ENCODE measurements around the gene ZNF335. TPM values are rescaled to one million over a fixed set of nuclear protein-coding genes. Genes with fewer than 3 reads are reported as not detected.

ZNF335 gene
- total and polyA plus RNA-seq, 2 of the 13 experiments (the other 11 are each of a cell fraction or from before 2014, with no cell fraction given), result 9.7 to 13.7 TPM

GRCh38 chr20:45933266-45934045, 38.5 kb downstream of the ZNF335 start (continued):
- TF ChIP-seq ZBTB34 (CRISPR knock-in tag; IDR thresholded peaks at IDR 0.05) (0 out of 2 replicates have a peak, but pooled peaks have one; percentile 21), TCF7L2 (IDR thresholded peaks at IDR 0.05; ENCODE audit: low read depth, low read length) (no peak), HOXA9 (CRISPR knock-in tag; IDR thresholded peaks at IDR 0.05; ENCODE audit: borderline replicate concordance) (no peak; the same call in 1 of the 2 replicates), ZFP62 (CRISPR knock-in tag; IDR thresholded peaks at IDR 0.05) (no peak), TEAD3 (CRISPR knock-in tag; optimal IDR thresholded peaks at IDR 0.05; ENCODE audit: borderline replicate concordance) (peak; percentile 65), ZNF691 (CRISPR knock-in tag; IDR thresholded peaks at IDR 0.05; ENCODE audit: borderline replicate concordance, low read depth) (peak; percentile 59; the same call in 1 of the 2 replicates), POLR2AphosphoS2 (IDR thresholded peaks at IDR 0.05; ENCODE audit: low read depth, low read length) (peak; percentile 52; the same call in 1 of the 2 replicates), FOXP1 (IDR thresholded peaks at IDR 0.05) (no peak), FOXP1 (CRISPR knock-in tag; IDR thresholded peaks at IDR 0.05) (no peak), HNF4A (CRISPR knock-in tag; IDR thresholded peaks at IDR 0.05) (no peak; the same call in 1 of the 2 replicates), ZNF276 (CRISPR knock-in tag; IDR thresholded peaks at IDR 0.05; ENCODE audit: low read depth) (peak; percentile 81), ZNF3 (CRISPR knock-in tag; IDR thresholded peaks at IDR 0.05) (no peak; the same call in 1 of the 2 replicates), ZNF724P (CRISPR knock-in tag; IDR thresholded peaks at IDR 0.05; ENCODE audit: borderline replicate concordance) (no peak), SCMH1 (CRISPR knock-in tag; IDR thresholded peaks at IDR 0.05; ENCODE audit: borderline replicate concordance) (no peak), FOXJ3 (CRISPR knock-in tag; IDR thresholded peaks at IDR 0.05; ENCODE audit: borderline replicate concordance) (peak; percentile 54; the same call in 1 of the 2 replicates), FOXA1 (IDR thresholded peaks at IDR 0.05) (no peak), FOXA1 (CRISPR knock-in tag; IDR thresholded peaks at IDR 0.05) (no peak), MAFG (CRISPR knock-in tag; IDR thresholded peaks at IDR 0.05) (no peak), SPEN (CRISPR knock-in tag; IDR thresholded peaks at IDR 0.05; ENCODE audit: low read depth) (no peak; the same call in 1 of the 2 replicates), ZNF33B (CRISPR knock-in tag; IDR thresholded peaks at IDR 0.05) (0 out of 2 replicates have a peak, but pooled peaks have one; percentile 72), ZNF414 (CRISPR knock-in tag; IDR thresholded peaks at IDR 0.05) (peak; percentile 20; the same call in 1 of the 2 replicates), ARNTL (CRISPR knock-in tag; IDR thresholded peaks at IDR 0.05) (peak; percentile 75), ZSCAN5A (CRISPR knock-in tag; IDR thresholded peaks at IDR 0.05; ENCODE audit: borderline replicate concordance) (peak; percentile 87), ZMYM4 (CRISPR knock-in tag; IDR thresholded peaks at IDR 0.05) (peak; percentile 41), ZNF605 (CRISPR knock-in tag; IDR thresholded peaks at IDR 0.05) (peak; percentile 93)

All from HepG2 (cell line).